Mesothelial cell of epicardium (in vitro differentiated cells): ENCODE data around the gene OR9A4. TPM values are rescaled to one million over a fixed set of nuclear protein-coding genes. Genes with fewer than 3 reads are reported as not detected.

ENCODE experiments used
- DNase-seq, 2 experiments: peaks; one replicate each; pipeline ENCODE4 v3.0.0; 2021; ENCODE audit warnings: low spot score in 2 of 2; ENCODE audit not compliant: unreplicated experiment in 2 of 2
- H3K27ac Mint-ChIP-seq: 2 replicates; pipeline ENCODE4 v1.8.0; 2021; ENCODE audit warnings: mixed read lengths
- H3K27me3 Mint-ChIP-seq: 2 replicates; pipeline ENCODE4 v1.8.0; 2021; ENCODE audit warnings: low read depth, mixed read lengths
- H3K36me3 Mint-ChIP-seq: 2 replicates; pipeline ENCODE4 v1.8.0; 2021; ENCODE audit warnings: mixed read lengths
- H3K4me1 Mint-ChIP-seq: 2 replicates; pipeline ENCODE4 v1.8.0; 2021; ENCODE audit warnings: mixed read lengths
- H3K4me3 Mint-ChIP-seq: 2 replicates; pipeline ENCODE4 v1.8.0; 2021; ENCODE audit warnings: mild to moderate bottlenecking, moderate library complexity, mixed read lengths
- H3K9me3 Mint-ChIP-seq: 2 replicates; pipeline ENCODE4 v1.8.0; 2021; ENCODE audit warnings: mixed read lengths
- total RNA-seq: library from RNA; stranded (reverse); gene quantifications from 3 replicates; pipeline ENCODE4 v1.2.1, GENCODE V29; 2021
- TF ChIP-seq, protein P1 (sequence below): fragments of 200-600 bp; sonication (generic); IDR thresholded peaks from one replicate; pipeline ENCODE4 v1.5.0; 2021; ENCODE audit warnings: antibody characterized with exemption; ENCODE audit not compliant: unreplicated experiment

OR9A4 gene
- total RNA-seq, 1 donor from 2014 or later, result 0.18 TPM

- Mint-ChIP-seq H3K27ac (no peak within 1 kb of the TSS), H3K36me3 (no peaks in the 10 kb centered on the region), H3K4me3 (no peak within 1 kb of the TSS), H3K9me3 (peaks cover 13% of the 10 kb centered on the region), H3K4me1 (no peaks in the 10 kb centered on the region), H3K27me3 (peaks cover 8% of the 10 kb centered on the region)
- DNase-seq, result no peak
- TF ChIP-seq, protein P1, sequence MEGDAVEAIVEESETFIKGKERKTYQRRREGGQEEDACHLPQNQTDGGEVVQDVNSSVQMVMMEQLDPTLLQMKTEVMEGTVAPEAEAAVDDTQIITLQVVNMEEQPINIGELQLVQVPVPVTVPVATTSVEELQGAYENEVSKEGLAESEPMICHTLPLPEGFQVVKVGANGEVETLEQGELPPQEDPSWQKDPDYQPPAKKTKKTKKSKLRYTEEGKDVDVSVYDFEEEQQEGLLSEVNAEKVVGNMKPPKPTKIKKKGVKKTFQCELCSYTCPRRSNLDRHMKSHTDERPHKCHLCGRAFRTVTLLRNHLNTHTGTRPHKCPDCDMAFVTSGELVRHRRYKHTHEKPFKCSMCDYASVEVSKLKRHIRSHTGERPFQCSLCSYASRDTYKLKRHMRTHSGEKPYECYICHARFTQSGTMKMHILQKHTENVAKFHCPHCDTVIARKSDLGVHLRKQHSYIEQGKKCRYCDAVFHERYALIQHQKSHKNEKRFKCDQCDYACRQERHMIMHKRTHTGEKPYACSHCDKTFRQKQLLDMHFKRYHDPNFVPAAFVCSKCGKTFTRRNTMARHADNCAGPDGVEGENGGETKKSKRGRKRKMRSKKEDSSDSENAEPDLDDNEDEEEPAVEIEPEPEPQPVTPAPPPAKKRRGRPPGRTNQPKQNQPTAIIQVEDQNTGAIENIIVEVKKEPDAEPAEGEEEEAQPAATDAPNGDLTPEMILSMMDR, result no peak
Observed at GRCh38 chr7:141946796-141947195, 30.6 kb downstream of the OR9A4 start, which contains the start of gene CLEC5A. CLEC5A (minus strand) TSS chr7:141946974; CDS start chr7:141946292, 682 bp downstream.

DNA sequence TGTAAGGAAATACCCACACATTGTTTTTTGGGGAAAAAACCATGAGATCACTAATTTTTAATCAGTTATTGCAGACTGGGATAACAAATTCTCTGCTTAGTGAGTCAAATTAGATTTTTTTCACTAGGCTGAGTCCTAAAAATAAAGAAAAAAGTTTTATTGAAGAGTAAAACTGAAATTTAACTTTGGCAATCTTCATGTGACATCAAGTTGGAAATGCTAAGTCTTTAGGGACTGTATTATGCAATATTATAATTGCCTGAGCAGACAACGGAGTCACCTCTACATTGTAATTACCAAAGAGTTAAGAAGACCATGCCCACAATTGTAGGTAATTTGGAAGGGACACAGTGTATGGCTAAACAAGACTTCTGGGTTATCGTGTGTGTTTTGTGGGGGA is 32.8 kb downstream of the OR9A4 start:
- H3K4me1 Mint-ChIP-seq, result no peaks in the 10 kb centered on the region
- TF ChIP-seq, protein P1, result no peak
- H3K4me3 Mint-ChIP-seq, result no peak overlapping the region
- H3K27me3 Mint-ChIP-seq, result peaks cover 8% of the 10 kb centered on the region
- H3K36me3 Mint-ChIP-seq, result no peaks in the 10 kb centered on the region
- no peaks in the 10 kb centered on the region for H3K9me3 Mint-ChIP-seq
- H3K27ac Mint-ChIP-seq, result no peak overlapping the region
- DNase-seq, result no peak

DNA sequence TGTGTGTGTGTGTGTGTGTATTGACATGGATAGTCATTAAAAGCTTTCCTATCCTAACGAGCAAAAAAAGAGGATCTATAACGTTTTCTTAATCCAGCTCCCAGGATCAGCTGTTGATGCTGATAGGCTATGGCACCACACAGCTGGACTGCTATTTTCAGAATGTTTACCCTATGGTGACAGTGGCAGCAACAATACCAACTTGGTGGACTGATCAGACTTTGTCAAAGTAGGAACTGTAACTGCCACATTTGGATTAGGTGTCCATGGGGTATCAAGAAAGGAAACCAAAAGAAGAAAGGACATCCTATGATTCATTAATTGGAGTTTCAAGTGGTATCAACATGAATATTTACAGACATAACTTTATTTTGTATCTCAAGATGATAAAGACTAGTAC is 33.3 kb downstream of the OR9A4 start:
- TF ChIP-seq, protein P1, result no peak
- DNase-seq, result no peak
- Mint-ChIP-seq H3K27me3 (peaks cover 8% of the 10 kb centered on the region), H3K36me3 (no peaks in the 10 kb centered on the region), H3K4me1 (no peaks in the 10 kb centered on the region), H3K4me3 (no peak overlapping the region), H3K27ac (no peak overlapping the region), H3K9me3 (no peaks in the 10 kb centered on the region)

GRCh38 chr7:141949911-141950310 is 33.7 kb downstream of the OR9A4 start:
- no peak overlapping the region for H3K4me3 Mint-ChIP-seq
- H3K27me3 Mint-ChIP-seq, result peaks cover 8% of the 10 kb centered on the region
- no peaks in the 10 kb centered on the region for H3K4me1 Mint-ChIP-seq
- TF ChIP-seq, protein P1, result no peak
- H3K9me3 Mint-ChIP-seq, result no peaks in the 10 kb centered on the region
- no peaks in the 10 kb centered on the region for H3K36me3 Mint-ChIP-seq
- no peak overlapping the region for H3K27ac Mint-ChIP-seq
- DNase-seq, result no peak

DNA sequence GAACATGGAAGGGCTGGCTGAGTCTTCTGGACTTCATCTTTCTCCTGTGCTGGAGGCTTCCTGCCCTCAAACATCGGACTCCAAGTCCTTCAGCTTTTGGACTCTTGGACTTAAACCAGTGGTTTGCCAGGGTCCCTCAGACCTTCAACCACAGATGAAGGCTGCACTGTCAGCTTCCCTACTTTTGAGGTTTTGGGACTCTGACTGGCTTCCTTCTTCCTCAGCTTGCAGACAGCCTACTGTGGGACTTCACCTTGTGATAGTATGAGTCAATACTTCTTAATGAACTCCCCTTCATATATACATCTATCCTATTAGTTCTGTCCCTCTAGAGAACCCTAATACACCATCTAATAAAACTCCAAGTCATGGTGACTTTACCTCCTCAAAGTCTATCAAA is 34.6 kb downstream of the OR9A4 start:
- Mint-ChIP-seq H3K36me3 (no peaks in the 10 kb centered on the region), H3K4me1 (no peaks in the 10 kb centered on the region), H3K27ac (no peak overlapping the region), H3K27me3 (peaks cover 8% of the 10 kb centered on the region), H3K9me3 (no peaks in the 10 kb centered on the region), H3K4me3 (no peak overlapping the region)
- TF ChIP-seq, protein P1, result no peak
- DNase-seq, result no peak

DNA sequence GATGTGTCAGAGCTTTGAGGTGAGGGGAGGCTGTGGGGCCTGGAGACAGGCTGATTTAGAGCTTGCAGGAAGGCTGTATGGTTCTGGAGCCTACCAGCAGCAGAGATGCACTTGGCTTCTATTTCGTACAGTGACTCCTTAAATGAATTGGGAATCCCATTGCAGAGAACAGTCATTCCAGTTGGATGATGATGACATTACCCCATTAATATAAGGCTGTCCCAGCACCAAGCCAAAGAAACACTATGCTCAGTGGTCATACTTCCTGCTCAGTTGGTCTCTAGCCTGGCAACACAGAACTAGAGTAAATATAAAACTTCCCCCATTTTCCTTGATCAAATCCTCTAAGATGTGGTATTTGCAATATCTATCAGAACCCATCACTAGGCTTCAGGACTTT is 36.3 kb downstream of the OR9A4 start:
- peaks cover 5% of the 10 kb centered on the region for H3K27me3 Mint-ChIP-seq
- H3K36me3 Mint-ChIP-seq, result no peaks in the 10 kb centered on the region
- no peak for DNase-seq
- TF ChIP-seq, protein P1, result no peak
- no peaks in the 10 kb centered on the region for H3K9me3 Mint-ChIP-seq
- no peak overlapping the region for H3K4me3 Mint-ChIP-seq
- H3K4me1 Mint-ChIP-seq, result no peaks in the 10 kb centered on the region
- H3K27ac Mint-ChIP-seq, result no peak overlapping the region
